GM08714 (cell line): ENCODE measurements around the gene HSD3B7.
"Not testable (repeated sequence)": the region's sequence is repeated elsewhere in the genome, so short reads cannot be mapped to it uniquely, and the experiment has no call there.

Source experiments
- H3K4me3 ChIP-seq: fragments of 200-500 bp; sonication (Bioruptor generic); 2 replicates; pipeline ENCODE4 v1.5.1; 2014; ENCODE audit warnings: mild to moderate bottlenecking, low read length, inconsistent platforms
- ZNF274 ChIP-seq: IDR thresholded peaks from 2 replicates; pipeline ENCODE4 v1.6.1; 2012; ENCODE audit warnings: mild to moderate bottlenecking, low read depth, low read length

The HSD3B7 gene

GRCh38 chr16:30984669-30985400 lies at the start of gene HSD3B7:
Gene HSD3B7, plus strand, starts transcription at chr16:30985207. Its CDS starts 452 bp downstream, at chr16:30985659.
- H3K4me3 ChIP-seq, result no peak within 1 kb of the TSS
- no peak for TF ChIP-seq ZNF274

DNA sequence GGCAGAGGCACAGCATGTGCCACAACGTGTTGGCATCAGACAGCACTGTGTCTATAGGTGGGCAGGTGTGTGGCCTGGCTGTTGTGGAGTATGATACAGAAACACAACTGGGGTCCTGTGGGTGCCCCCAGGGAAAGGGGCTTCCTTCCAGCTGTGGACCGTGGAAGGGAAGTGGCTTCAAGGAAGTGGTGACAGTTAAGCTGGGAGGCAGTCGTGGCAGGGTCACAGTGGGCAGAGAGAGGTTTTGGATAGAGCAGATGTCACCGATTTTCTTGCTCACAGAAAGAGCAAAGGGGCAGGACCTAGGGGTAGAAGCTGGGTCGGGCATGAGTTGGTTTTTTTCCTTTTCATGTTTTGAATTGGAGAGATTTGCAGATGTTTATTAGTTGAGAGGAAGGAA lies 47.3 kb upstream of the HSD3B7 start:
- no peak for TF ChIP-seq ZNF274
- H3K4me3 ChIP-seq, result no peak overlapping the region

DNA sequence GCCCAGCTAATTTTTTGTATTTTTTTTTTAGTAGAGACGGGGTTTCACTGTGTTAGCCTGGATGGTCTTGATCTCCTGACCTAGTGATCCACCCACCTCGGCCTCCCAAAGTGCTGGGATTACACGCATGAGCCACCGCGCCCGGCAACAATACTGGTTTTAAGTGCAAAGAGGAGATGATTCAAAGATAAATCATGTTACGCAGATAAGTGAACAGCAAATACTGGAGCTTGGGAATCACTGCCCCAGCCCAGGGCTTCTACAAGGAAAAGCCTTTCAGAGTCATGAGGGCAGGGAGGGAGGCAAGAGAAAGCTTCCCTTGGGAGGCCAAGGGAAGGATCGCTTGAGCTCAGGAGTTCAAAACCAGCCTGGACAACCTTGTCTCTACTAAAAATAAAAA lies 45.4 kb upstream of the HSD3B7 start:
- not testable (repeated sequence) for H3K4me3 ChIP-seq

DNA sequence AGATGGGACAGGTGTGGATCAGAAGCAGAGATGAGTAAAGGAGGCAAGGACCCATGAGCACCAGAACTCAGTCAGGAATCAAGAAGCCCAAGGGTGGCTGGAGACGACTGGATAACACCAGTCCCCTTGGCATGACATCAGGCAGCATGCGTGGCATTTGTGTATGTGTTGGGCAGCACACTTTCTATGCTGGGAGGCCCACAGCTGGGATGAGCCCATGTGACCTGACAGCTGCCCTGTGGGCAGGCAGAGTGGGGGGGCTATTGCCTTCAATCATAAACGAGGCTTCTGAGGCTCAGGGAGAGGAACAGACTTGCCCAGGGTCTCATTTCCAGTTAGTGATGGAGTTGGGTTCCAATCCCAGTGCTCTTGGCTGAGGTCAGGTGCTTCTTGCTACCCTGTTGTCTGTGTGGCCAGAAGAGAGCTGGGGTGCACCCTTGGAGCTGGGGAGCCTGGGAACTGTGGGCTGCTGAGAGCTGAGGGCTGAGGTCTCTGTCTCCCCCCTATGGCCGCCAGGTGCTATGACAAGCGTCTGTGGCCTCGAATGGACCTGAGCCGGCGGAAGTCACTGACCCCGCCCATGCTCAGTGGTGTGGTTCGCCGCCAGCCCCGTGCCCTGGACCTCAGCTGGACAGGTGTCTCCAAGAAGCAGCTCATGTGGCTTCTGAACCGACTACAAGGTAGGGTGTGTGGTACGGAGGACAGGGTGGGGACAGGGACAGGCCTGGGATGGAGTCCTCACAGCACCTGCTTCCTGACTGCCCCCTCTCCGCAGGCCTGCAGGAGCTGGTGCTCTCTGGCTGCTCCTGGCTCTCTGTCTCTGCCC lies 43.2 kb upstream of the HSD3B7 start:
- H3K4me3 ChIP-seq, result no peak overlapping the region

DNA sequence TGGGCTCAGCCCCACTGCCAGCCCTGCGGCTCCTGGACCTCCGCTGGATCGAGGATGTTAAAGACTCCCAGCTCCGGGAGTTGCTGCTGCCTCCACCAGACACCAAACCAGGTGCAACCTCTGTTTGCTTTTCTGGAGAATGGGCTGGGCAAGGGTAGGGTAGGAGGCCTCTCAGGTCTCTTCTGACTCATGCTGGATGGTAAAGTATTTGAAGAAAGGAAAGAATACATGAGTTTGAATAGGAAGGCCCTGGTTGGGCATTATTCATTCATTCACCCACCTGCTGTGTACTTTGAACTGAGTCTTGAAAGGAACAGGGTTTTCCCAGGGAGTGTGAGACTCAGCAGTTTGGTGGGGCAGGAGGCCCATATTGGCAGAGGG lies 42.6 kb upstream of the HSD3B7 start:
- TF ChIP-seq ZNF274, result no peak
- H3K4me3 ChIP-seq, result no peak overlapping the region

More for the DNA sequence above, 43.2 kb upstream of the HSD3B7 start:
- no peak for TF ChIP-seq ZNF274

GRCh38 chr16:30944352-30944751 lies 40.7 kb upstream of the HSD3B7 start:
- no peak overlapping the region for H3K4me3 ChIP-seq
- no peak for TF ChIP-seq ZNF274

DNA sequence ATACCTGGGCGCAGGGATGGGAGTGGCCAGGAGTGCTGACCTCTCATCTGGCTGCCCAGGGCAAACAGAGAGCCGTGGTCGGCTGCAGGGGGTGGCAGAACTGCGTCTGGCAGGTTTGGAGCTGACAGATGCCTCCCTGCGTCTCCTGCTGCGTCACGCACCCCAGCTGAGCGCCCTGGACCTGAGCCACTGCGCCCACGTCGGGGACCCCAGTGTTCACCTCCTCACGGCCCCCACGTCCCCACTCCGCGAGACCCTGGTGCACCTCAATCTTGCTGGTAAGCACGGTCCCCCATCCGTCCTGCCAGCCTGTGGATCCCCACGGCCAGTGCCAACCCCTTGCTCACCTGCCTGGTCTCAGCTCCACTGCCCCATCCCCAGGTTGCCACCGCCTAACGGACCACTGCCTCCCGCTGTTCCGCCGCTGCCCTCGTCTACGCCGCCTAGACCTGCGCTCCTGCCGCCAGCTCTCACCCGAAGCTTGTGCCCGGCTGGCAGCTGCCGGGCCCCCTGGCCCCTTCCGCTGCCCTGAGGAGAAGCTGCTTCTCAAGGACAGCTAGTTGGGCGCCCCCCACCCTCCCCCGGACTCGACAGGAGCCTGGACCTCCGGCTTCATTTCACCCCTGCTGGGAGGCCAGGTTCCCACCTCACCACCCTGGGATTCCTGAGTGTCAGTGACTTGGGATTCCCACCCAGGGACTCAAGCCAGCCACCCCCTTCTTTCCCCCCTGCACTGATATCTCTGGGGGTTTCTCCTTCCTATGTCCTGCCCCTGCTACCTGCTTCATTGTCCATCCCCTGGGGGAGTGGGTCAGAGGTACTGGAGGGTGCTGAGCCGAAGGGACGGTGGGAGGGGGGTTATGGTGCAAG lies 38.1 kb upstream of the HSD3B7 start:
- no peak overlapping the region for H3K4me3 ChIP-seq

DNA sequence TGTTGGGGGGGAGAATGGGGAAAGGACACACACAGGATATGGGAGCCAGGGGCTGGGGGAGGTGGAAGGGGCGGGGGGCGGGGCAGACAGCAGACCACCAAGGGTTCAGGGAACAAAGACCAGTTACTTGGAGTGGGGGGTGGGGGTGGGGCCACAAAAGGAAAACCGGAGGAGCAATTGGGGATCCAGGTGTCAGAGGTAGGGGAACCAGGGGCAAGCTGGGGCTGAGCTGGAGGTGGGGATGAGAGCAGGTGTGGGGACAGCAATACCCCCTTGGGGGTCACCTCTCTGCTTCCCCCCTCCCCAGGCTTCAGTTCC lies 37.5 kb upstream of the HSD3B7 start:
- no peak overlapping the region for H3K4me3 ChIP-seq
- no peak for TF ChIP-seq ZNF274

More for the DNA sequence above, 38.1 kb upstream of the HSD3B7 start:
- TF ChIP-seq ZNF274, result no peak

- peak overlapping the region; percentile 71; the same call in 1 of the 2 replicates for H3K4me3 ChIP-seq
- TF ChIP-seq ZNF274, result no peak
Observed at GRCh38 chr16:30947859-30948666, 36.9 kb upstream of the HSD3B7 start.

DNA sequence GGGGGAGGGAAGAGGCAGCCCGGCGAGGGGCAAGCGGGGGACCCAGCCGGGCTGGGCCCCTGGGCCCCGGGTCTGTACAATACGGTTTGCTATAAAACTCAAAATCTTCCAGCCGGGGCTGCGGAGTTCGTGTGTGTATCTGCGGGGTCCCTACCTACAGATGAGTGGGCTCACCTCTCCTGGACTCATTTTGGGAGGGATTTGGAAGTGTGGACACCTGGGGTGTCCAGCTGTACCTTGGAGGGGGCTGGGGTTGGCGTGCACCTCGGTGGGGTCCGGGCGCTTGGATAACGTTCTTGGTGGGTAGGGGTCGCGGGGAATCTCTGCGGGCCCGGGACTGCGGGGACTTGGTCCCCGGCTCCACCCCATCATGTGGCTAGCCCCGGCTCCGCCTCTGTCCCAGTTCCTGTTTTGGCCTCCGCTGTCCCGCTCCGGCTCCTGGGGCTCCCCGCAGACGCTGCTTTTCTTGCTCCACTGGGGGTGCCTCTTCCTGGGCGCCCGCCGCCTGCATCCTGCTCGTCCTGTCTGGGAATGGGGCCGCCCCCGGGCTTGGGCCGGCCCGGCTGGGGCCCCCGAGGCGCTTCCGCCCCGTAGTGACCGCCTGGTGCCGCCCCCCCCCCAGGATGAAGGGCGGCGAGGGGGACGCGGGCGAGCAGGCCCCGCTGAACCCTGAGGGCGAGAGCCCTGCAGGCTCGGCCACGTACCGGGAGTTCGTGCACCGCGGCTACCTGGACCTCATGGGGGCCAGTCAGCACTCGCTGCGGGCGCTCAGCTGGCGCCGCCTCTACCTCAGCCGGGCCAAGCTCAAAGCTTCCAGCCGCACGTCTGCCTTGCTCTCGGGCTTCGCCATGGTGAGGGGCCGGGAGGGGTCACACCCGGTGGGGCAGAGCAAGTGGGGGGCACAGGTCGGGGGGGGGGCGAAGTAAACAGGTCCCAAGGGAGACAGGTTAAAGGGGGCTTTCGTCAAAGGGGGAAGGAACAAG lies 36.0 kb upstream of the HSD3B7 start, which contains the start of gene ORAI3:
TSS of gene ORAI3 (plus strand) at position 402 of the 983 bp plus-strand sequence. CDS start at position 624, 222 bp downstream.
- peak within 1 kb of the TSS; percentile 71 for H3K4me3 ChIP-seq
- no peak for TF ChIP-seq ZNF274

GRCh38 chr16:30949650-30950515 lies 35.1 kb upstream of the HSD3B7 start:
- peak overlapping the region; percentile 71 for H3K4me3 ChIP-seq
- TF ChIP-seq ZNF274, result no peak
